Lower lobe of right lung (tissue), 2 donors: ENCODE data around the gene DAPL1. TPM values are rescaled to one million over a fixed set of nuclear protein-coding genes. Genes with fewer than 3 reads are reported as not detected.

Source experiments
- ATAC-seq, 2 donors: fragments of 200-7000 bp; cut with Tn5 transposase; one replicate each; pipeline ENCODE4 v1.9.1; 2020 to 2022; ENCODE audit warnings: mild to moderate bottlenecking in 2 of 2, moderate library complexity in 2 of 2
- DNase-seq: peaks from one replicate; pipeline ENCODE4 v3.0.0-alpha.2; 2020
- H3K27ac ChIP-seq: fragments of 200-600 bp; one replicate; pipeline ENCODE4 v1.8.0; 2022
- H3K27me3 ChIP-seq: fragments of 200-600 bp; one replicate; pipeline ENCODE4 v1.8.0; 2022; ENCODE audit warnings: low read depth
- H3K36me3 ChIP-seq: fragments of 200-600 bp; one replicate; pipeline ENCODE4 v1.8.0; 2022; ENCODE audit warnings: mild to moderate bottlenecking
- H3K4me1 ChIP-seq: fragments of 200-600 bp; one replicate; pipeline ENCODE4 v1.8.0; 2022
- H3K4me3 ChIP-seq: fragments of 200-600 bp; one replicate; pipeline ENCODE4 v1.8.0; 2022; ENCODE audit warnings: mild to moderate bottlenecking
- H3K9me3 ChIP-seq: fragments of 200-600 bp; one replicate; pipeline ENCODE4 v1.8.0; 2022
- intact Hi-C: fragments of 100-400 bp; cut with DNase I; formaldehyde crosslinking; loops from one replicate; pipeline ENCODE4 v1.11.0; 2022
- total RNA-seq: library from RNA; stranded (reverse); fragmentation: NEBNext Ultra II Directional; extraction: Animal tissue kit (Norgen Biotek cat#: 25700); gene quantifications from one replicate; pipeline ENCODE4 v1.2.1, GENCODE V29; 2021
- TF ChIP-seq, protein P1 (sequence below): fragments of 200-600 bp; IDR thresholded peaks from one replicate; pipeline ENCODE4 v1.8.0; 2022; ENCODE audit warnings: antibody characterized with exemption, mild to moderate bottlenecking
- donor health status: DM: no; HTN: yes; CAD: no; lungs with severe emphysema.

DAPL1 gene
- total RNA-seq, 1 donor from 2014 or later, result not detected

DNA sequence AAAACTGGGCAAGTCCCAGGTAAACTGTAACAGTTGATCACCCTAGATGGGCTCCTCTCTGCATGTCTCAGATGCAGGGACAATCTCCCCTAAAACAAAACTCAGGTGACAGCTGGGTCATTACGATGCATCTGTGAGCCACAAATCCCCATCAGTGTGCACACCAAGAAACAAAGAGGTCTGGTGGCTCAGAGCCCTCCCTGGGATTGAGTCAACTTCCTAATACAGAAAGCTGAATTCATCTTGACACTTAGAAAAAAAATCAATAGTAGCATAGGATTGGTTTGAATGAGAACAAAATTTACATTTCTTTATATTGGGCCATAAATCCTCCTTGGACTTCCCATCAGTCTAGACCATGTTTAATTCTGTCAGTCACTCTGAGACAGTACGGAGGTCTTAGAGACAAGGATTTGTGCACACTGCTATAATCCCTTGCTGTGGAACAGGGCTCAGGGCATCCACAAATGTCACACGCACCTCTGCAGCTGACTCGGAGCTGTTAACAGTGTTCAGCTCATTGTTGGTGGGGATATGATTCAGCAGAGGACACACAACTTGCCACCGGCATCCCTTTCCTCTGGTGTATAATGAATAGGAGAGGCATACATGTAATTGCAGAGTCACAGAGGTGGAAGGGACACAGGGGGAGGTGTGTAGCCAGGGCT is 44.5 kb upstream of the DAPL1 start:
- Histone ChIP-seq H3K4me1 (peaks cover 18% of the 10 kb centered on the region), H3K27ac (no peak overlapping the region), H3K4me3 (no peak overlapping the region), H3K36me3 (no peaks in the 10 kb centered on the region), H3K9me3 (no peaks in the 10 kb centered on the region), H3K27me3 (no peaks in the 10 kb centered on the region)
- TF ChIP-seq, protein P1, sequence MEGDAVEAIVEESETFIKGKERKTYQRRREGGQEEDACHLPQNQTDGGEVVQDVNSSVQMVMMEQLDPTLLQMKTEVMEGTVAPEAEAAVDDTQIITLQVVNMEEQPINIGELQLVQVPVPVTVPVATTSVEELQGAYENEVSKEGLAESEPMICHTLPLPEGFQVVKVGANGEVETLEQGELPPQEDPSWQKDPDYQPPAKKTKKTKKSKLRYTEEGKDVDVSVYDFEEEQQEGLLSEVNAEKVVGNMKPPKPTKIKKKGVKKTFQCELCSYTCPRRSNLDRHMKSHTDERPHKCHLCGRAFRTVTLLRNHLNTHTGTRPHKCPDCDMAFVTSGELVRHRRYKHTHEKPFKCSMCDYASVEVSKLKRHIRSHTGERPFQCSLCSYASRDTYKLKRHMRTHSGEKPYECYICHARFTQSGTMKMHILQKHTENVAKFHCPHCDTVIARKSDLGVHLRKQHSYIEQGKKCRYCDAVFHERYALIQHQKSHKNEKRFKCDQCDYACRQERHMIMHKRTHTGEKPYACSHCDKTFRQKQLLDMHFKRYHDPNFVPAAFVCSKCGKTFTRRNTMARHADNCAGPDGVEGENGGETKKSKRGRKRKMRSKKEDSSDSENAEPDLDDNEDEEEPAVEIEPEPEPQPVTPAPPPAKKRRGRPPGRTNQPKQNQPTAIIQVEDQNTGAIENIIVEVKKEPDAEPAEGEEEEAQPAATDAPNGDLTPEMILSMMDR, result no peak
- intact Hi-C loops, result loop anchor here (10.0 kb wide), 1 partner anchor 726 kb away; no protein-coding TSS in a partner anchor
- ATAC-seq (no peak), DNase-seq (no peak)

DNA sequence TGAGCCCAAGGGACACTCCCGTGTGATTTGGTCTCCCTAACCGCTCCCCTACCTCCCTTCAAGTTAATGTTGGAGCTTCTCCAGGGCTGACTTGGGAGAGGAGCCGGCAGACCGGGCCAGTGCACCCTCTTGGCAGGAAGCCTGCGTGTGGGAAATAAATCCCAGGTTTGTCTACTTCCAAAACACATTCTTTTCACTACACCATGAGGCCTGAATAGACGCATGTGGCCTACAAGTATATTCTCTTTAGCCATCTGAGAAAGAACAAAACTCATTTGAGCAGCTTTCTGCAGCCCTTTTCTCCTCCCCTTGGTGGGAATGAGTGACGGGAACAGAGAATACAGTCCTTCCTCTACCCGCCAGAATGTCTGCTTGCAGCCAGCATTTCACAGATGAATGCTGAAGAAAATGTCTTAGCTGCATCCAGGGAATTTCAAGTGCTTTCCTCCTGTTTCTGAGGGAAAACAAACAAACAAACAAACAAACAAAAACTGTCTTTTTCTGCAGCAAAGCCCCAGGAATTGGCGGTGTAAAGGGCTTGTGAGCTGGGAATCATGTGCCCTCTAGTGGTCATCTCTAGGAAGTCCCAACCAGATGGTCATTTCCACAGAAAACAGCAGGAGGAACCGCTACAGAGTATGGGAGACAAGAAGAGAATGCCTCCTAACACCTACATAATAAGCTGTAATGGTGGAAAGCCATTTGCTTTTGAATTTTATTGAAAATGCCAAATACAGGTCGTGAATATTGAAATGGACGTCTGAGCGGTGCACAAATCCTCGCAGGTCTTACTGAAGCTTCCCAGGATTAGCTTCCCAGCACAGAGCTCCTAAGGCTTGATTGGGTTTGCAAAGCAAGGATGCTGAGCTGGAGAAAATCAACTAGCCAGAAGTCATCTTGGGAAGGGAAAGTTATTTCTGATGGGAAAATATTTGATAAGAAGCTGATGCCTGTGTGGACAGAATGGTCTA is 41.2 kb upstream of the DAPL1 start:
- H3K27me3 ChIP-seq, result no peaks in the 10 kb centered on the region
- H3K9me3 ChIP-seq, result no peaks in the 10 kb centered on the region
- no peaks in the 10 kb centered on the region for H3K36me3 ChIP-seq
- H3K4me3 ChIP-seq, result no peak overlapping the region
- H3K4me1 ChIP-seq, result peaks cover 11% of the 10 kb centered on the region
- no peak overlapping the region for H3K27ac ChIP-seq
- ATAC-seq (peak; percentile 79 to 88), DNase-seq (no peak)
- TF ChIP-seq, protein P1, result peak; percentile 89
- intact Hi-C loops, result loop anchor here (10.0 kb wide), 1 partner anchor 729 kb away; no protein-coding TSS in a partner anchor

DNA sequence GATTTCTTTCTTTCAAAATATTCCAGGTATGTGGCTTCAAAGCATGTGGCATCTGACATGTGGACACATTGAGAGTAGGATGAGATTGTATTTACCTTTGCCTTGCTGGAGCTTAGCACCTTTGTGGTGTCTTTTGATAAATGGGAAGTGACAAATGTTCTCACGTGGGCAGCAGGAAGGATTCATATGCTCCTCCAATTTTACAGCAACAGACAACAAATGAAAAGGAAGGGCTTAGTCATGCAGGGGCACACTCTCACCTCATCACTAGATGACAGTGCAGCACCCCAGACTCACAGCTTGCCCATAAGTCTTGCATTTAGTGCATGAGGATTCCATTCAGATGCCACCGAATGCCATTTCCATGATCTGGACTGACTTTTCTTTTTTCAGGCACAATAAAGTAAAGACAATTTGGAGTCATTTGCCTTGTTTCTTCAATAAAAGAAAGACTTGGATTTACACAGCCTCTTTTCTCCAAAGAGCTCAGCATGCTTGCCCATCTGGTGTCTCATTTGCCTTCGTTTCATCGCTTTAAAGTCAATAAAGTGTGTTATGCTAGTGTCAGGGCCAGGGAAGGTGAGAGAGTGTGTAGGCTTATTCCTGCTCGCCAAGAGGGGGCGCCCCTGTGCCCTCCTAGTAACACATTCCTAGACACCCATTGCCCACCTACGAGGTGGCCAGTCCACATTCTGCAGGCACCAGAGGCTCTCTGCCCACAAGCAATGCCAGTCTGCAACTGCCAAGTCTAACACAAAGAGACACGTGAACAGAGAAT is 39.6 kb upstream of the DAPL1 start:
- H3K36me3 ChIP-seq, result no peaks in the 10 kb centered on the region
- intact Hi-C loops, result loop anchor here (10.0 kb wide), 1 partner anchor 731 kb away; no protein-coding TSS in a partner anchor

DNA sequence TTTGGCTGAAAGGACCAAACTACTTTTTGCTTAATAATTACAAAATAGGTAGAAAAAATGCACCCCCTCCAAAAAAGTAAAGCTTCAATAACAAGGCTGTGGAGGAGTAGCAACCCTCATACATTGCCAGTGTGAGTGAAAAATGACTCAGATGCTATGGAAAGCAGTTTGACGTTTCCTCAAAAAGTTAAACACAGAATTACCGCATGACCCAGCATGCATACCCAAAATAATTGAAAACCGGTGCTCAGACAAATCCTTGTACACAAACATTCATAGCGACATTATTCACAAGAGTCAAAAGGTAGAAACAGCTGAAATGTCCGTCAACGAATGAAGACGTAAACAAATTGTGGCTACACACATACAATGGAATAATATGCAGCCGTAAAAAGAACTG is 38.8 kb upstream of the DAPL1 start:
- intact Hi-C loops, result loop anchor here (10.0 kb wide), 1 partner anchor 732 kb away; no protein-coding TSS in a partner anchor
- Histone ChIP-seq H3K4me1 (peaks cover 11% of the 10 kb centered on the region), H3K9me3 (no peaks in the 10 kb centered on the region), H3K36me3 (no peaks in the 10 kb centered on the region), H3K27me3 (no peaks in the 10 kb centered on the region), H3K27ac (no peak overlapping the region), H3K4me3 (no peak overlapping the region)
- TF ChIP-seq, protein P1, result no peak
- no peak for ATAC-seq
- DNase-seq, result no peak

More for the DNA sequence above, 39.6 kb upstream of the DAPL1 start:
- DNase-seq (no peak), ATAC-seq (no peak)
- peaks cover 11% of the 10 kb centered on the region for H3K4me1 ChIP-seq
- TF ChIP-seq, protein P1, result no peak
- no peak overlapping the region for H3K4me3 ChIP-seq
- H3K9me3 ChIP-seq, result no peaks in the 10 kb centered on the region
- H3K27ac ChIP-seq, result no peak overlapping the region
- H3K27me3 ChIP-seq, result no peaks in the 10 kb centered on the region

DNA sequence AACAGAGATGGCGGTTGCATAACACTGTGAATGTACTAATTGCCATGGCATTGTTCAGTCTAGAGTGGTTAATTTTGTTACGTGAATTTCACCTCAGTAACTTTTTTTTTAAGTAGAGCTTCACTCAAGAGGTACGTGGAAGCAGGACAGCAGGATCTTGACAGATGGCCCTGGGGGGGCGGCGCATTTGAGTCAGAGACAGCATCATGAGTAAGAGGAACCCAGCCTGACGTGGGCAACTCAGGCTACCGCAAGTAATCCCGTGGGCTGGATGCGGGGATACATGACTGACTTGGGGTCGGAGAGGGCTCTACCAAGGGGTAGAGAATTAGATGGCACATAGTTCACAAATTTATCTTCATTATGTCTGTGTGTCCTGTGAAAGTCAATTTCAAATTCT is 38.1 kb upstream of the DAPL1 start:
- DNase-seq (no peak), ATAC-seq (no peak)
- Histone ChIP-seq H3K9me3 (no peaks in the 10 kb centered on the region), H3K27ac (no peak overlapping the region), H3K4me1 (peaks cover 11% of the 10 kb centered on the region), H3K4me3 (no peak overlapping the region), H3K27me3 (no peaks in the 10 kb centered on the region), H3K36me3 (no peaks in the 10 kb centered on the region)
- intact Hi-C loops, result loop anchor here (10.0 kb wide), 1 partner anchor 732 kb away; no protein-coding TSS in a partner anchor
- TF ChIP-seq, protein P1, result no peak
